Smooth muscle cell of the umbilical artery (primary cell): ENCODE results near the gene ABHD14A. TPM values are rescaled to one million over a fixed set of nuclear protein-coding genes. Genes with fewer than 3 reads are reported as not detected.

ENCODE experiments used
- total RNA-seq: library from RNA; depleted of rRNA; stranded (reverse); fragments of >200 nt; gene quantifications from 2 replicates; pipeline ENCODE4 v1.2.3, GENCODE V29; 2014

The ABHD14A gene
- total RNA-seq = 11.8 and 21.1 TPM in 2 replicates

GRCh38 chr3:51974963-51975851, at the start of gene ABHD14A:
ABHD14A (plus strand) TSS chr3:51975064; CDS start chr3:51975136, 72 bp downstream.

DNA sequence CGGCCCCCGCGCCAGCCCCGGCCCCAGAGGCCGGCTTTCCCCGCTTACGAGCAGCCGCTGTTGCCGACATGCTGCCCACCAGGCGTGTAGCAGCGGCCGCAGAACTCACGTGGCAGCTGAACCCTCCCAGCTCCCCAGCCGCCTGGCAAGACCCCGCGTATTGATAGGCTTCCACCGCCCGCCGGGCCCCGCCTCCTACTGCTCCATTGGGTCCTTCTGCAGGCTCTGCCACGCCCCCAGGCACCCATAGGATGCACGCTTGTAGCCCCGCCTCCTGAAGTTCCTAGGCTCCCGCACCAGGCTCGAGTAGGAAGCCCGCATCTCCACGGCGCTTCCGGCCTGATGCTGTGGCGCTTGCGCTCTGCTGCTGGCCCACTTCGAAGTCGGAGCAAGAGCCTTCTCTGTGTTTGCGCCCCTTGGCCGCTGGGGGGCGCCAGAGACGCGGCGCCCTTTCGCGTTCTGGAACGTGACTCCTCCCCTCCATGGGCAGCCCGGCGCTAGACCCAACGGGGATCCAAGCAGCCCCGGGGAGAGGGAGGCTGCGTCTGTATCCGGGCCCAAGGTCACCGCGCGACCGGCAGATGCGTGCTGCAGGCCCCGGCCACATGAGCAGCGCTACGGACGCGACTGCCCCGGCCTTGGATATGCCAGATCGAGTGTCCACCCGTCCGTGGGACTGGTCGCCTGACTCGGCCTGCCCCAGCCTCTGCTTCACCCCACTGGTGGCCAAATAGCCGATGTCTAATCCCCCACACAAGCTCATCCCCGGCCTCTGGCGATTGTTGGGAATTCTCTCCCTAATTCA, 32.9 kb upstream of the ABHD14A start, which contains the start of the genes PARP3 and RRP9:
PARP3 (plus strand) TSS at position 566 of the 805 bp plus-strand sequence. CDS start 993 bp downstream, outside the sequence.
RRP9 (minus strand) TSS at position 107 of the 805 bp plus-strand sequence; CDS start at position 70, 37 bp downstream.

GRCh38 chr3:51955175-51955892, 19.5 kb upstream of the ABHD14A start, which contains the start of gene GPR62:
GPR62 (plus strand) TSS chr3:51955381; CDS start chr3:51955653, 272 bp downstream.

GRCh38 chr3:51967384-51968169, 7.3 kb upstream of the ABHD14A start, which contains the start of gene PCBP4:
PCBP4 (minus strand) TSS chr3:51967454; CDS start chr3:51961240, 6,214 bp downstream.

DNA sequence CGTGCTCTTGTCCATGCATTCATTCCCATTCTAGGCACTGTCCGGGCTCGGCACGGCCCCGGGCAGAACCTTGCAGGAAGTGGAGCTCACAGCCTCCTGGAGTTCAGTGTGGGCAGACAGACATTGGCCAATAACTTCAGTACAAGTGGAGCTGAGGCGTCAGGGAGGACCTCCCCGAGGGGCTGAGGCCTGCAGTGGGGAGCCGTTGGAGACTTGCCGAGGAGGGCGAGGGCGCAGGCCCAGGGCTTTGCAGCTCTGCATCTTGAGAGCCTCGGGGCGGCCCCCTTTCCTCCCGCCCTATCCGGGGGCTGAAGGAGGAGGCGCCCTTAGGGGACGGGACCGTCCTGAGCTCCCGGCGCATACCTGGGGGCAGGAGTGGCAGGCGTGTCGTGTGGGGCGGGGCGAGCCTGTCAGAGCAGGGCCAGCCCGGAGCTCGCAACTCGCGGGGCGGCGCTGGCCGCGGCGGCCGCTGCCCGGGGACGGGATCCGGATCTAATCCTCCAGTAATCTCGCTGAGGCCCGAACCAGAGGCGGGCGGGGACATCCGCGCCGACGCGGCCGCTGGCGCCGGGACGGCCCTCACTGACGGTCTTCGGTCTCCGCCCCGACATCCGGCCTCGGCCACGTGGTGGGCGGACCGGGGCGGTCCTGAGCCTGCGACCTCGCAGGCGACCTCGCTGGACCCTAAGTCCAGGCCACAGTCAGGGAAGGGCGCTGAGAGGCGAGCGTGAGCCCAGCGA, 8.1 kb downstream of the ABHD14A start, which contains the start of gene ACY1:
ACY1 (plus strand) TSS at position 698 of the 740 bp plus-strand sequence. CDS start 530 bp downstream, outside the sequence.

GRCh38 chr3:51995346-51996163, 20.7 kb downstream of the ABHD14A start, which contains the start of gene RPL29:
RPL29 (minus strand) TSS chr3:51995895; CDS start chr3:51995461, 434 bp downstream.

Other genes starting within 250 kb of the ABHD14A start
- not detected in 2 replicates for gene IQCF6, start 195.8 kb upstream of the ABHD14A start, total RNA-seq
- not detected in 2 replicates for gene IQCF2, start 113.4 kb upstream of the ABHD14A start, total RNA-seq
- gene IQCF5, start 99.5 kb upstream of the ABHD14A start, total RNA-seq = not detected in 2 replicates
- not detected in 2 replicates for gene IQCF1, start 71.7 kb upstream of the ABHD14A start, total RNA-seq
- 26.3 and 30.3 TPM in 2 replicates for gene RRP9, start 33.2 kb upstream of the ABHD14A start, total RNA-seq
- gene PARP3, start 32.7 kb upstream of the ABHD14A start, total RNA-seq = 10.4 and 31.0 TPM in 2 replicates
- gene GPR62, start 19.7 kb upstream of the ABHD14A start, total RNA-seq = 0.05 TPM in 1 of 2 replicates, not detected in the other
- gene PCBP4, start 7.6 kb upstream of the ABHD14A start, total RNA-seq = 44.5 and 89.4 TPM in 2 replicates
- 20.8 and 25.9 TPM in 2 replicates for gene ABHD14B, start 1.0 kb upstream of the ABHD14A start, total RNA-seq
- 37.8 and 38.3 TPM in 2 replicates for gene ACY1, start 8.5 kb downstream of the ABHD14A start, total RNA-seq
- gene RPL29, start 20.8 kb downstream of the ABHD14A start, total RNA-seq = 572 and 1,193 TPM in 2 replicates
- gene DUSP7, start 81.5 kb downstream of the ABHD14A start, total RNA-seq = 5.9 and 12.9 TPM in 2 replicates
- 1.5 and 5.7 TPM in 2 replicates for gene POC1A, start 179.4 kb downstream of the ABHD14A start, total RNA-seq
- 46.3 and 53.3 TPM in 2 replicates for gene ALAS1, start 223.1 kb downstream of the ABHD14A start, total RNA-seq